DMS153 (cell line): ENCODE data around the gene TRIP6.
A peak's percentile ranks its signal among the peaks of the same experiment; 100 is the strongest.
"Not testable (repeated sequence)": the region's sequence is repeated elsewhere in the genome, so short reads cannot be mapped to it uniquely, and the experiment has no call there.

ENCODE experiments used
- DNase-seq: peaks from one replicate; lab custom pipeline; 2025; lab: John Stamatoyannopoulos, UW

TRIP6 gene

GRCh38 chr7:100837099-100837836, 29.9 kb upstream of the TRIP6 start:
- DNase-seq = peak; percentile 81

GRCh38 chr7:100839361-100839760, 27.8 kb upstream of the TRIP6 start:
- no peak for DNase-seq

- no peak for DNase-seq
Observed at GRCh38 chr7:100840470-100841100, 26.6 kb upstream of the TRIP6 start.

DNA sequence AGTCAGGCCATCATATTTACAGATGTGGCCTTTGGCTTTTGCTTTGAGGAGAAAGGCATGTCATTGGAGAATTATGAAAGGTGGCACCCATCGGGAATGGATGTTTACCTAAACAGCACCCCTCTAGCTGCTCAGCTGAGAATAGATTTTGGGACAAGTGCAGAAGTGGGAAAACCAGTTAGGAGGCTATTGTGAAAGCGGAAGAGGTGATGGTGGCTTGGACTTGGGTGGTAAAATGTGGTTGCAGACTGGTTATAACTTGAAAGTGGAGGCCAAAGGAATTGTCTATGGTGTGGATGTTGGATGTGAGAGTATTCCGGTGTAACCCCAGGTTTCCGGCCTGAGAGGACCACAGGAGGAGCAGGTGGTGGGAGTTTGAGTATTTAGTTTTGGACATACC, 19.8 kb upstream of the TRIP6 start:
- DNase-seq = no peak

GRCh38 chr7:100852048-100852872, 14.9 kb upstream of the TRIP6 start, which contains the start of gene SLC12A9:
Gene SLC12A9, plus strand, starts transcription at chr7:100852713. Its CDS starts 1,485 bp downstream, at chr7:100854198.
- DNase-seq = peak; percentile 74

GRCh38 chr7:100854146-100854895, 12.9 kb upstream of the TRIP6 start:
- no peak for DNase-seq

GRCh38 chr7:100854899-100855298, 12.3 kb upstream of the TRIP6 start:
- DNase-seq = not testable (repeated sequence)

DNA sequence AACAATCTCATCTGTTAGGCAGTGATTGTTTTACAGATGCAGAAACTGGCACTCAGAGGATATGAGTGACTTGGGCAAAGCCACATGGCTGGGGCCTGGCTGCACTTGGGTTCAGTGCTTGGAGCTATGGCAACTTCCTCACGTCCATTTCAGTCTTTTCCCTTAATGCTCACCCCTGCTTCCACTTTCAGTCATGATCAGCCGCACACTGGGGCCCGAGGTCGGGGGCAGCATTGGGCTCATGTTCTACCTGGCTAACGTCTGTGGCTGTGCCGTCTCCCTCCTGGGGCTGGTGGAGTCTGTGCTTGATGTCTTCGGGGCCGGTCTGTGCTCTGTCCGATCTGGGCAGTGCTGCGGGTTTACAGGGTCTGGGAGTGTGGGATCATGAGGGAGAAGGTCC, 11.7 kb upstream of the TRIP6 start:
- DNase-seq = no peak

- no peak for DNase-seq
Observed at GRCh38 chr7:100856871-100857282, 10.3 kb upstream of the TRIP6 start.

GRCh38 chr7:100859856-100860255, 7.3 kb upstream of the TRIP6 start:
- no peak for DNase-seq

DNA sequence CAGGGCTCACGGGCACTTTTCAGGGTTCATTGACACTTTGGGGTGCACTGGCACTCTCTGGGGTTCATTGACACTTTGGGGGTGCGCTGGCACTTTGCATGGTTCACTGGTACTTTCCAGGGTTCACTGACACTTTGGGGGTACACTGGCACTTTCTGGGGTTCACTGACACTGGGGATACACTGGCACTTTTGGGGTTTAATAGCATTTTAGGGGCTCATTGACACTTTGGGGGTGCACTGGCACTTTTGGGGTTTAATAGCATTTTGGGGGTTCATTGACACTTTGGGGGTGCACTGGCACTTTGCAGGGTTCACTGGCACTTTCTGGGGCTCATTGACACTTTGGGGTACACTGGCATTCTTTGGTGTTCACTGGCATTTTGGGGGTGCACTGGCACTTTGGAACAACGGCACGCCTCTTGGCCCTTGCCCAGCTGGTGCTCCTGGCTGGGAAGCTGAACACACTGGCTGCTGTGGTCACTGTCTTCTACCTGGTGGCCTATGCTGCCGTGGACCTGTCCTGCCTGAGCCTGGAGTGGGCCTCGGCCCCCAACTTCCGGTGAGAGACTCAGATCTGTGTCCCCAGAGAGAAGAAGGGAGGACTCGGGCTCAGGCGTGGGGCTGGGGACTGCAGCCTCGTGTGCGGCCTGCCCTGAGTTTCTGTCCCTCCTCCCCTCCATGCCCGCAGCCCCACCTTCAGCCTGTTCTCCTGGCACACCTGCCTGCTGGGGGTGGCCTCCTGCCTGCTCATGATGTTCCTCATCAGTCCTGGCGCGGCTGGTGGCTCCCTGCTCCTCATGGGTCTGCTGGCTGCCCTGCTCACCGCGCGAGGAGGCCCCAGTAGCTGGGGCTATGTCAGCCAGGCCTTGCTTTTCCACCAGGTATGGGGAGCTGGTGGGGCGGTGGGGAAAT, 6.2 kb upstream of the TRIP6 start:
- no peak for DNase-seq

DNA sequence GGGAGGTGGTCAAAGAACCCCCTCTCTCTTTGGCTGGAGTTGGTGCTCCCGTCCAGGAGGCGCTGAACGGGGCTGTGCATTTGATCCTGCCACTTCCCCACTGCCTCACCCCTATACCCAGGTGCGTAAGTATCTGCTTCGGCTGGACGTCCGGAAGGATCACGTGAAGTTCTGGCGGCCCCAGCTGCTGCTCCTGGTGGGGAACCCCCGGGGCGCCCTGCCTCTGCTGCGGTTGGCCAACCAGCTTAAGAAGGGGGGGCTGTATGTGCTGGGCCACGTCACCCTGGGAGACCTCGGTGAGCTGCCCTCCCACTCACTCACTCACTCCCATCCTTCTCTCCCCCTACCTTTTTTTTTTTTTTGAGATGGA, 5.6 kb upstream of the TRIP6 start:
- no peak for DNase-seq

- no peak for DNase-seq
Observed at GRCh38 chr7:100863406-100863950, 3.7 kb upstream of the TRIP6 start.

DNA sequence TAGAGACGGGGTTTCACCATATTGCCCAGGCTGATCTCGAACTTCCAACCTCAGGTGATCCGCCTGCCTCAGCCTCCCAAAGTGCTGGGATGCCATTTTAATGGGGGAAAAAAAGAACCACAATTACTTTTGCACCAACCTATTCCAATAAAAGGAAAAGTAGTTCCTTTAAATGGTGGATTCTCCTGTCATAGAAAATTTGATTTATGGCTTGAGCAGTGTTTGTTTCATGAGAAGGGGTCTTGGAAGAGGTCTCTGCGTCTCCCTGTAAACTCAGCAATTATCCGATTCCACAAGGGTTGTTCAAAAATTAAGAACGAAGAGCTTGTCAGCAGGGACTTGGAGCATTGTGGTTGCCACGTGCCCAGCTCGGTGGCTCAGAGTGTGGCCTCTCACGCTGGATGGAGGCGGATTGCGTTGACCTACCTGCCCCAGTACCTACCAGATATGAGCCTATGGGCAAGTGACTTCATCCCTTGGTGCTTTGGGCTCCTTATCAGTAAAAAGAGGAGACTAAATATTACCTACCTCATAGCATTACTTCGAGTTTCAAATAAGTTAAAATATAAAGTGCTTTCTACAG, 2.8 kb upstream of the TRIP6 start:
- DNase-seq = no peak

- peak; percentile 67 for DNase-seq
Observed at GRCh38 chr7:100865372-100865911, 1.7 kb upstream of the TRIP6 start.

DNA sequence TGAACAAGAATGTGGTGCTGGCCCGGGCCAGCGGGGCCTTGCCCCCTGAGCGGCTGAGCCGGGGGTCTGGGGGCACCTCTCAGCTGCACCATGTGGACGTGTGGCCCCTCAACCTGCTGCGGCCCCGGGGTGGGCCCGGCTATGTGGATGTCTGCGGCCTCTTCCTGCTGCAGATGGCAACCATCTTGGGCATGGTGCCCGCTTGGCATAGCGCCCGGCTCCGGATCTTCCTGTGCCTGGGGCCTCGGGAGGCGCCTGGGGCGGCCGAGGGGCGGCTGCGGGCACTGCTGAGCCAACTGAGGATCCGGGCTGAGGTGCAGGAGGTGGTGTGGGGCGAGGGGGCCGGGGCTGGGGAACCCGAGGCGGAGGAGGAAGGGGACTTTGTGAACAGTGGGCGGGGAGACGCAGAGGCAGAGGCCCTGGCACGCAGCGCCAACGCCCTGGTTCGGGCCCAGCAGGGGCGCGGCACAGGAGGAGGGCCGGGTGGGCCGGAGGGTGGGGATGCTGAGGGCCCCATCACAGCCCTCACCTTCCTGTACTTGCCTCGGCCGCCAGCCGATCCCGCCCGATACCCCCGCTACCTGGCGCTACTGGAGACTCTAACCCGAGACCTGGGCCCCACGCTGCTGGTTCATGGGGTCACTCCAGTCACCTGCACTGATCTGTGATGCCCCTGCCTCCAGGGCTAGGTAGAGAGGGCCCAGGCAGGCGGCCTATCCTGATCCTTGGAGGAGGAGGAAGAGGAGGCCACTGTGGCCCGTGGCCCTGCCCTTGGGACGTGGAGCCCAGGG, 1.1 kb upstream of the TRIP6 start:
- DNase-seq = peak; percentile 42

DNA sequence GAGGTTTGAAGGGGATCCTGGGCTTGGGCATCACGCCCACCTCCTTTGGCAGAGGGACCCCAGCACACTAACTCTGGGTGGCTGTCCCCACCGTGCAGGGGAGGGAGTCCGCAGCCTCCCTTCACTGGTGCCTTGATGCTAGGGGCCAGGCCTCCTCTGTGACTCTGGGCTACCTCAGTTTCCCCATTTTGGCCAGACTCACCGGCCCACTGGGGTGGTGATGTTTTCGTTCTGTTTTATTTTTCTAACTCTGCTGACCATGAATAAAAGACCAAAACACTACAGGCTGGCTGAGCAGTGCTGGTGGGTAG, 503 bp upstream of the TRIP6 start:
- no peak for DNase-seq

DNA sequence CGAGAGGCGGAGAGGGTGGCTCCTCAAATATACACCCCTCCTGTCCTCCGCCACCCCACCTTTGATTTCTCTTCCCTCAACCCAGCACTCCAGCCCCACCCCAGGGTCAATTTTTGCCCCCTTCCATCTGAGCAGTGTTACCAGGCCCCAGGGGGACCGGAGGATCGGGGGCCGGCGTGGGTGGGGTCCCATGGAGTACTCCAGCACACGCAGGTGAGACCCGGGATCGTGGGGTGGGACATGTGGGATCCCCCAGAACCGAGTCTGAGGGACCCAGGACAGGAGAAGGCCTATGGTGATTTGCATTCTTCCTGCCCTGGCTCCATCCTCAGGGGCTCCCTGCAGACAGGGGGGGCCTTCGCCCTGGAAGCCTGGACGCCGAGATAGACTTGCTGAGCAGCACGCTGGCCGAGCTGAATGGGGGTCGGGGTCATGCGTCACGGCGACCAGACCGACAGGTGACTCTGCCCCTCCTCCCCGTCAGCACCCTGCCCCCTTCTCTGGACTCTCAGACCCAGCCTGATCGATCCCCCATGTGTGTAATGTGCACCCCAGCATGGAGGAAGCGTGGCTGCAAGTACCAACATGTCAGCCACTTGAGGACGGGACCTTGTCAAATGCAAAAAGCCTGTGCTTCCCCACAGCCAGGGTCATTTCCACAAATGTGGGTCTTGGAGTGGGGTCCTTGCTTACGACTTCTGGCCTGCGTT, 744 bp downstream of the TRIP6 start:
- no peak for DNase-seq
